GM23338 (cell line): ENCODE data around the gene KSR2. TPM values are rescaled to one million over a fixed set of nuclear protein-coding genes. Genes with fewer than 3 reads are reported as not detected.

Experiments used
- ATAC-seq: fragments of 200-7000 bp; cut with Tn5 transposase; 3 replicates; pipeline ENCODE4 v1.9.1; 2020
- DNase-seq: peaks from one replicate; pipeline ENCODE4 v3.0.0-alpha.2; 2015; ENCODE audit warnings: low spot score
- H2AFZ ChIP-seq: fragments of 200-600 bp; sonication (generic); 2 replicates; pipeline ENCODE4 v1.8.0; 2016; ENCODE audit warnings: antibody characterized with exemption, mild to moderate bottlenecking, moderate library complexity
- H3F3A ChIP-seq: fragments of 200-600 bp; sonication (generic); replicated peaks from 2 replicates; pipeline ENCODE4 v1.8.0; 2017; ENCODE audit warnings: antibody characterized with exemption, mixed run types, low read depth
- H3K27ac ChIP-seq: fragments of 200-600 bp; sonication (generic); 2 replicates; pipeline ENCODE4 v1.6.1; 2016; ENCODE audit warnings: low read depth
- H3K27me3 ChIP-seq: fragments of 200-600 bp; sonication (generic); 2 replicates; pipeline ENCODE4 v1.8.0; 2016; ENCODE audit warnings: mild to moderate bottlenecking, mixed run types, moderate library complexity; ENCODE audit not compliant: insufficient read depth
- H3K36me3 ChIP-seq: fragments of 200-600 bp; sonication (generic); 2 replicates; pipeline ENCODE4 v1.8.0; 2016; ENCODE audit warnings: mild to moderate bottlenecking; ENCODE audit not compliant: insufficient read depth
- H3K4me1 ChIP-seq: fragments of 200-600 bp; sonication (generic); 2 replicates; pipeline ENCODE4 v1.8.0; 2016; ENCODE audit warnings: mild to moderate bottlenecking, moderate library complexity; ENCODE audit not compliant: insufficient read depth
- H3K4me2 ChIP-seq: fragments of 200-600 bp; sonication (generic); 2 replicates; pipeline ENCODE4 v1.7.1; 2017; ENCODE audit warnings: mixed run types
- H3K4me3 ChIP-seq: fragments of 200-600 bp; sonication (generic); 2 replicates; pipeline ENCODE4 v1.6.1; 2016; ENCODE audit warnings: mixed run types
- H3K79me2 ChIP-seq: fragments of 200-600 bp; sonication (generic); replicated peaks from 2 replicates; pipeline ENCODE4 v1.8.0; 2017; ENCODE audit warnings: mild to moderate bottlenecking; ENCODE audit not compliant: insufficient read depth
- H3K9me2 ChIP-seq: fragments of 200-600 bp; sonication (generic); 2 replicates; pipeline ENCODE4 v1.8.0; 2017; ENCODE audit not compliant: insufficient read depth
- H4K20me1 ChIP-seq: fragments of 200-600 bp; sonication (generic); replicated peaks from 2 replicates; pipeline ENCODE4 v1.8.0; 2017; ENCODE audit warnings: mild to moderate bottlenecking; ENCODE audit not compliant: insufficient read depth
- H3K27ac Mint-ChIP-seq: 2 replicates; pipeline ENCODE4 v1.8.0; 2020; ENCODE audit warnings: inconsistent platforms, mild to moderate bottlenecking, moderate library complexity, mixed read lengths
- H3K27me3 Mint-ChIP-seq: 3 replicates; pipeline ENCODE4 v1.8.0; 2022; ENCODE audit warnings: low read depth, mild to moderate bottlenecking, moderate library complexity, mixed read lengths, inconsistent platforms; ENCODE audit not compliant: insufficient read depth, poor library complexity
- H3K36me3 Mint-ChIP-seq: 3 replicates; pipeline ENCODE4 v1.8.0; 2021; ENCODE audit warnings: low read depth, mild to moderate bottlenecking, inconsistent platforms, moderate library complexity, mixed read lengths
- H3K4me1 Mint-ChIP-seq: 3 replicates; pipeline ENCODE4 v1.8.0; 2020; ENCODE audit warnings: mild to moderate bottlenecking, inconsistent platforms, mixed read lengths
- H3K4me3 Mint-ChIP-seq: 3 replicates; pipeline ENCODE4 v1.8.0; 2021; ENCODE audit warnings: moderate library complexity, mild to moderate bottlenecking, inconsistent platforms, mixed read lengths
- H3K9me3 Mint-ChIP-seq: 3 replicates; pipeline ENCODE4 v1.8.0; 2020; ENCODE audit warnings: moderate library complexity, mild to moderate bottlenecking, inconsistent platforms, mixed read lengths
- CREB1 ChIP-seq: fragments of 250-450 bp; sonication (Bioruptor Pico); IDR thresholded peaks from 2 replicates; pipeline ENCODE4 v1.5.0; 2020; ENCODE audit warnings: low read depth, mild to moderate bottlenecking, moderate library complexity
- CTCF ChIP-seq, 2 experiments: fragments of 200-600 bp in 1 of 2; sonication (generic) in 1 of 2; conservative IDR thresholded peaks; 2 replicates each; pipeline versions ENCODE4 v1.5.1 to v1.6.1; 2016 to 2017; ENCODE audit warnings: antibody characterized with exemption in 2 of 2, low read depth in 2 of 2, mild to moderate bottlenecking in 2 of 2, moderate library complexity in 1 of 2
- ETS1 ChIP-seq: IDR thresholded peaks from 2 replicates; pipeline ENCODE4 v1.6.1; 2016; ENCODE audit warnings: antibody characterized with exemption
- EZH2phosphoT487 ChIP-seq: fragments of 200-600 bp; sonication (generic); IDR thresholded peaks from one replicate; pipeline ENCODE4 v1.8.1; 2018; ENCODE audit warnings: antibody characterized with exemption; ENCODE audit not compliant: unreplicated experiment
- JUNB ChIP-seq: IDR thresholded peaks from one replicate; pipeline ENCODE4 v1.6.1; 2016; ENCODE audit warnings: antibody characterized with exemption; ENCODE audit not compliant: unreplicated experiment
- NANOG ChIP-seq: IDR thresholded peaks from 2 replicates; pipeline ENCODE4 v1.6.1; 2016; ENCODE audit warnings: antibody characterized with exemption, borderline replicate concordance
- POLR2AphosphoS5 ChIP-seq: IDR thresholded peaks from 2 replicates; pipeline ENCODE4 v1.6.1; 2016; ENCODE audit warnings: antibody characterized with exemption, low read depth
- REST ChIP-seq: IDR thresholded peaks from one replicate; pipeline ENCODE4 v1.6.1; 2018; ENCODE audit warnings: antibody characterized with exemption; ENCODE audit not compliant: unreplicated experiment
- ZNF114 ChIP-seq: fragments of 250-450 bp; sonication (Bioruptor Pico); IDR thresholded peaks from 2 replicates; pipeline ENCODE4 v1.5.0; 2020; ENCODE audit warnings: mild to moderate bottlenecking, moderate library complexity
- ZNF331 ChIP-seq: fragments of 250-450 bp; sonication (Bioruptor Pico); IDR thresholded peaks from 2 replicates; pipeline ENCODE4 v1.5.0; 2020; ENCODE audit warnings: low read depth, mild to moderate bottlenecking, moderate library complexity
- ZNF462 ChIP-seq: fragments of 250-450 bp; sonication (Bioruptor Pico); IDR thresholded peaks from 2 replicates; pipeline ENCODE4 v1.5.0; 2020; ENCODE audit warnings: mild to moderate bottlenecking, moderate library complexity
- polyA plus RNA-seq: library from polyadenylated mRNA; unstranded; fragments of >200 nt; fragmentation: Nextera tagmentation; extraction: Ambion mirVana; gene quantifications from 2 replicates; pipeline ENCODE4 v1.2.1, GENCODE V29; 2016
- total RNA-seq: library from RNA; depleted of rRNA; stranded (reverse); fragments of >200 nt; shearing (Covaris generic); gene quantifications from 2 replicates; pipeline ENCODE4 v1.2.3, GENCODE V29; 2014

Gene KSR2
- total and polyA plus RNA-seq, 2 experiments from 2014 or later = 1.1 to 2.7 TPM

GRCh38 chr12:117901631-117902030, 67.2 kb downstream of the KSR2 start:
- H3K27ac Mint-ChIP-seq = no peak overlapping the region
- Histone ChIP-seq H3K9me2 (no peaks in the 10 kb centered on the region), H3K27ac (no peak overlapping the region), H2AFZ (no peak overlapping the region), H3K27me3 (no peaks in the 10 kb centered on the region), H4K20me1 (no peaks in the 10 kb centered on the region; the same call in 1 of the 2 replicates), H3K4me1 (no peaks in the 10 kb centered on the region), H3K4me2 (no peak overlapping the region), H3K79me2 (no peaks in the 10 kb centered on the region), H3K4me3 (no peak overlapping the region), H3F3A (no peaks in the 10 kb centered on the region), H3K36me3 (no peaks in the 10 kb centered on the region)
- H3K4me3 Mint-ChIP-seq = no peak overlapping the region
- no peak for DNase-seq
- no peaks in the 10 kb centered on the region for H3K4me1 Mint-ChIP-seq
- TF ChIP-seq REST (no peak), CREB1 (CRISPR knock-in tag) (no peak), JUNB (no peak), ZNF331 (no peak), ETS1 (no peak), CTCF (conservative IDR thresholded peaks at IDR 0.05; ENCODE audit: low read depth in 2 of 2) (no peak), POLR2AphosphoS5 (no peak), ZNF114 (CRISPR knock-in tag) (no peak), EZH2phosphoT487 (no peak), NANOG (no peak), ZNF462 (CRISPR knock-in tag) (no peak)
- no peaks in the 10 kb centered on the region for H3K36me3 Mint-ChIP-seq
- H3K27me3 Mint-ChIP-seq = no peaks in the 10 kb centered on the region
- no peak for ATAC-seq
- no peaks in the 10 kb centered on the region; the same call in 2 of the 3 replicates for H3K9me3 Mint-ChIP-seq
